Stomach (tissue), 4 donors: Measurements from ENCODE around the gene TTLL11.

Experiments used
- CTCF ChIP-seq, 7 experiments: fragments of 450-650 bp in 4 of 7; fragments of 200-600 bp in 3 of 7; sonication (generic) in 3 of 7; IDR thresholded peaks; one replicate each; pipeline ENCODE4 v1.5.1; 2016 to 2019; ENCODE audit warnings: antibody characterized with exemption in 7 of 7, control low read depth in 2 of 7, mild to moderate bottlenecking in 1 of 7
- EP300 ChIP-seq: sonication (generic); formaldehyde crosslinking; IDR thresholded peaks from one replicate; pipeline ENCODE4 v1.6.1; 2017; ENCODE audit warnings: antibody characterized with exemption
- POLR2A ChIP-seq, 4 donors: fragments of 450-650 bp; IDR thresholded peaks; one replicate each; pipeline ENCODE4 v1.6.1; 2016; ENCODE audit warnings: antibody characterized with exemption in 4 of 4, control low read depth in 2 of 4, mild to moderate bottlenecking in 1 of 4, moderate library complexity in 1 of 4
- POLR2AphosphoS5 ChIP-seq, 3 donors: sonication (generic); formaldehyde crosslinking; IDR thresholded peaks; one replicate each; pipeline ENCODE4 v1.6.1; 2016; ENCODE audit warnings: antibody characterized with exemption in 3 of 3

- TF ChIP-seq POLR2AphosphoS5 (IDR thresholded peaks at IDR 0.05) (no peak), CTCF (IDR thresholded peaks at IDR 0.05) (no peak), POLR2A (IDR thresholded peaks at IDR 0.05) (no peak), EP300 (no peak)
Measured at GRCh38 chr9:121950441-121950840, 142.7 kb downstream of the TTLL11 start.
